Esophagus squamous epithelium (tissue), 4 donors: ENCODE measurements around the gene CIB2.

ENCODE experiments used
- POLR2A ChIP-seq, 4 donors: fragments of 450-650 bp; IDR thresholded peaks; one replicate each; pipeline ENCODE4 v1.6.1; 2017; ENCODE audit warnings: antibody characterized with exemption in 4 of 4, mild to moderate bottlenecking in 4 of 4, moderate library complexity in 3 of 4
- TF ChIP-seq, protein P1 (sequence below), 6 experiments: fragments of 450-650 bp in 4 of 6; fragments of 200-600 bp in 2 of 6; sonication (generic) in 2 of 6; IDR thresholded peaks; one replicate each; pipeline ENCODE4 v1.5.1; 2016 to 2019; ENCODE audit warnings: antibody characterized with exemption in 6 of 6, mild to moderate bottlenecking in 4 of 6, moderate library complexity in 4 of 6

GRCh38 chr15:78063970-78064385 is 67.3 kb downstream of the CIB2 start:
- TF ChIP-seq, protein P1, sequence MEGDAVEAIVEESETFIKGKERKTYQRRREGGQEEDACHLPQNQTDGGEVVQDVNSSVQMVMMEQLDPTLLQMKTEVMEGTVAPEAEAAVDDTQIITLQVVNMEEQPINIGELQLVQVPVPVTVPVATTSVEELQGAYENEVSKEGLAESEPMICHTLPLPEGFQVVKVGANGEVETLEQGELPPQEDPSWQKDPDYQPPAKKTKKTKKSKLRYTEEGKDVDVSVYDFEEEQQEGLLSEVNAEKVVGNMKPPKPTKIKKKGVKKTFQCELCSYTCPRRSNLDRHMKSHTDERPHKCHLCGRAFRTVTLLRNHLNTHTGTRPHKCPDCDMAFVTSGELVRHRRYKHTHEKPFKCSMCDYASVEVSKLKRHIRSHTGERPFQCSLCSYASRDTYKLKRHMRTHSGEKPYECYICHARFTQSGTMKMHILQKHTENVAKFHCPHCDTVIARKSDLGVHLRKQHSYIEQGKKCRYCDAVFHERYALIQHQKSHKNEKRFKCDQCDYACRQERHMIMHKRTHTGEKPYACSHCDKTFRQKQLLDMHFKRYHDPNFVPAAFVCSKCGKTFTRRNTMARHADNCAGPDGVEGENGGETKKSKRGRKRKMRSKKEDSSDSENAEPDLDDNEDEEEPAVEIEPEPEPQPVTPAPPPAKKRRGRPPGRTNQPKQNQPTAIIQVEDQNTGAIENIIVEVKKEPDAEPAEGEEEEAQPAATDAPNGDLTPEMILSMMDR (IDR thresholded peaks at IDR 0.05) = no peak
- TF ChIP-seq POLR2A (IDR thresholded peaks at IDR 0.05) = no peak
